Measurements from ENCODE around the gene RASAL3. TPM values are rescaled to one million over a fixed set of nuclear protein-coding genes. Genes with fewer than 3 reads are reported as not detected.

Gene RASAL3
- total RNA-seq = 1 to 10 TPM; 2.0 to 6.9 (median 3.6) TPM

- no peak for DNase-seq (ENCODE audit: low spot score)
- ATAC-seq (ENCODE audit: low FRiP score) = no peak
- TF ChIP-seq CTCF (IDR thresholded peaks at IDR 0.05) = no peak
These were observed at the start of gene RASAL3 for GRCh38 chr19:15464394-15465385. Gene RASAL3 (minus strand): TSS chr19:15464544. CDS start chr19:15464358, 186 bp downstream.

GRCh38 chr19:15511671-15512424 lies 47.5 kb upstream of the RASAL3 start:
- no peak for TF ChIP-seq CTCF (IDR thresholded peaks at IDR 0.05)
- DNase-seq (ENCODE audit: low spot score) (no peak), ATAC-seq (ENCODE audit: low FRiP score) (no peak)

GRCh38 chr19:15508035-15508710 lies 43.8 kb upstream of the RASAL3 start, which contains the start of gene CYP4F22:
Gene CYP4F22 (plus strand): TSS chr19:15508525. CDS start chr19:15525337, 16,812 bp downstream.
- DNase-seq (ENCODE audit: low spot score) (no peak), ATAC-seq (ENCODE audit: low FRiP score) (no peak)
- TF ChIP-seq CTCF (IDR thresholded peaks at IDR 0.05) = no peak

GRCh38 chr19:15507068-15508034 lies 43.0 kb upstream of the RASAL3 start:
- TF ChIP-seq CTCF (IDR thresholded peaks at IDR 0.05) = no peak
- DNase-seq (ENCODE audit: low spot score) (no peak), ATAC-seq (ENCODE audit: low FRiP score) (no peak)

GRCh38 chr19:15506074-15506571 lies 41.8 kb upstream of the RASAL3 start:
- no peak for DNase-seq (ENCODE audit: low spot score)
- no peak for ATAC-seq (ENCODE audit: low FRiP score)
- no peak for TF ChIP-seq CTCF (IDR thresholded peaks at IDR 0.05)
